ENCODE data around the gene C20orf204.
"Not testable (repeated sequence)": the region's sequence is repeated elsewhere in the genome, so short reads cannot be mapped to it uniquely, and the experiment has no call there.

Gene C20orf204

GRCh38 chr20:64084685-64085152, 48.7 kb downstream of the C20orf204 start:
- TF ChIP-seq ZFX (IDR thresholded peaks at IDR 0.05) (no peak), CTCF (conservative IDR thresholded peaks at IDR 0.05) (no peak)
- H3K27ac ChIP-seq, result no peak overlapping the region

- no peak overlapping the region for H3K27ac ChIP-seq
- TF ChIP-seq ZFX (IDR thresholded peaks at IDR 0.05) (no peak), CTCF (conservative IDR thresholded peaks at IDR 0.05) (no peak)
Observed at GRCh38 chr20:64086801-64087200, 50.8 kb downstream of the C20orf204 start.

- H3K27ac ChIP-seq, result not testable (repeated sequence)
Observed at GRCh38 chr20:64087226-64087825, 51.3 kb downstream of the C20orf204 start.

- H3K27ac ChIP-seq, result not testable (repeated sequence)
Observed at GRCh38 chr20:64088586-64088985, 52.6 kb downstream of the C20orf204 start.

All from C4-2B (cell line).